ENCODE results near the gene WDR83.
"Not testable (repeated sequence)": the region's sequence is repeated elsewhere in the genome, so short reads cannot be mapped to it uniquely, and the experiment has no call there.

WDR83 gene

DNA sequence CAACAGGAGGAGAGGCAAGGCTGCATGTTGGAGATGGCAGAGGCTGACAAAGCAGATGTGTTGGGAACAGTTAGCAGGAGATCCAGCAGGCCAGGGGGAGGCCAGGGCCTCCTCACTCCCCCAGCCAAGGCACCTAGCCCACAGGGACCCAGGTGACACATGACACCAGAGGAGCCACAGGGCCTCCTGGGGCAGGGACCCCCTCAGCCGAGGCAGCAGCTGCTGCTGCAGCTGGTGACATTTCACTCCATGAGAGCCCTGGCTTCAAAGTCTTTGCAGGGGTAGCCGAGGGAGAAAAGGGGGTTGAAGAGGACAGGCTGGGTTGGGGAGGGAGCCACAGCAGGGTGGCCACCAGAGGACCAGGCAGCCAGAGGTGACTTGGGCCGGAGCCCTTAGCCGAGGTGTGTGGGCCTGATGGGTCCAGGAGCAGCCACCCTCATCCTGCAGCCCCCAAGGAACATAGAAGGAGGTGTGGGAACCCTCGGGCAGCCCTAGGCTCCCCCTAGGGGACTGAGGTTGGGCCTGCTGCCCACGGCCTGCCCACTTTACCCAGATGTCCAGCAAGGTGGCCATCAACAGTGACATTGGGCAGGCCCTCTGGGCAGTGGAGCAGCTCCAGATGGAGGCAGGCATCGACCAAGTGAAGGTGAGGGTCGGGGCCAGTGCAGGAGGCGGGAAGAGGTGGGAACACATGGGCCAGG is 21.0 kb downstream of the WDR83 start, which contains the start of gene GNG14:
Gene GNG14 (plus strand): TSS at position 503 of the 701 bp plus-strand sequence. CDS start 51 bp downstream, at position 554.
- DNase-seq: no peak

DNA sequence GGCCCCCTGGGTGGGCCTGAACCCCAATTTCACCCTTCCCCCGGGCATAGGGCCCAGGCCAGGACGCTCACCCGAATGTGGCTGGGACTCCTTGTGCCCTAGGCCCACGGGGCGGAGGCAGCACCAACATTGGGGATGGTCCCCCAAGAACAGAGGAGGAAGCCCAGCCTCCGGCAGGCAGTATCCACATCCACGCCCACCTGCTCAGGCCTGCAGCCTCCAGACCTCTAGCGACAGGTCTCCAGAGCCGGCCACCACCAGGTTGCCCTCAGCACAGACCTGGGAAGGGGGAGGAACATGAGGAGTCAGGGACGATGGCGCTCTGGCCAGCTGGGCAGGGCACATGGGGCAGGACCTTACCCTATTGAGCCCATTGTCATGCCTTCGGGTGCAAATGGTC is 22.4 kb downstream of the WDR83 start:
- no peak for DNase-seq

DNA sequence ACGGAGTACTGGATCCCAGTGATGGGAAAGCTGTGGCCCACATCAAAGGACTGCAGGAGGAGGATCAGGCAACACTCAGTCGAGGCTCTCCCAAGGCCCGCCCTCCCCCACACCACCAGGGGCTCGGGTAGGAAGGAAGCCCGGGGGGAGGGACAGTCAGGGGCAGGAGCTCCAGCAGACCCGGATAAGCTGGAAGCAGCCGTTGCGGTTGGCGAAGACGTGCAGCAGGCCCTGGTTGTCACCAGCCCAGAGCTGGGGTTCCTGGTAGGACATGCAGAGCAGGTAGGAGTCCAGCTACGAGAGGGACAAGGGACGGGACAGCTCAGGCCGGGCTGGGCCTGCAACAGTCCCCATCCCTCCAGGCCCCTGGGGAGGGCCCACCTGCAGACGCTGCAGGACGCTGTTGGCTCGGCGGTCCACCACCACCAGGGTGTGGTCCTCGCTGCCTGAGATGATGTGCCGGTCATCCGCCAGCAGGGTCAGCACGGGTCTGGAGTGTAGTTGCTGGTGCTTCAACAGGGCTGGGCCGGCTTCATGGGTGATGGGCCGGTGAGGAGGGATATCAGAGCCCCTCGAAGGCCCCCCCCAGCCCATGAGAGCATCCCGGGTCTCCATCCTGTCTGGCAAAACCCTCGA is 23.1 kb downstream of the WDR83 start:
- DNase-seq: no peak

DNA sequence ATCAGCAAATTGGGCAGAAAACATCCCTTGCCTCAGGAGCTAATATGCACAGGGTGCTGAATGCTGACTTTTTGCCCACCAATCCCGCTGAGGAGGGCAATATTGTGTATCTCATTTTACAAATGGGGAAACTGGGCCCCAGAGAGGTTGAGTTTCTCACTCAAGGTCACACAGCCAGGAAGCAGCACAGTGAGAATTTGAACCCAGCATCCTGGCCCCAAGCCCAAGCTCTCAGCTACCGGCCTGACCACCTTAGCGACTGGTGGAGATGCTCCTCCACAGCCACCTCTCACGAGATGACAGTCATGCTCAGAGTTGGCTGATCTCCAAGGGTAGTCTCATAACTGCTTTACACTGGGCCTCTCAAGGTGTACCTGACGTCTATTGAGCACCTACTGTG is 26.4 kb downstream of the WDR83 start:
- no peak for DNase-seq

DNA sequence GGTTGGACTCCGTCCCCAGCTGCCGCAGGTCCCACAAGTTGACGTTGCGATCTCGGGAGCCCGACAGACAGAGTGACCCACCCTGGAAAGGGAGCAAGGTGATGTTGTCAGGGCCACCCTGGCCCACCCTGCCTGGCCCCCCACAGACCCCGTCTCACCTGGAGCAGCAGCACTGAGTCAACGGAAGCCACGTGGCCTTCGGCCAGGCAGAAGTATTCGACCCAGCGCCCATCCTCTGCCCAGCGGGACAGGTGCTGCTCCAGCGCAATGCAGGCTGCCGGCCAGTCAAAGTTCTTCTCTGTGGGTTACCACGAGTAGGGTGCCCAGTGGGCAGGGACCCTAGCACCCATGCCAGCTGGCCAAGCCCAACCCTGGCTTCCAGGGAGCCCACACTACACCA is 28.0 kb downstream of the WDR83 start:
- no peak for DNase-seq

DNA sequence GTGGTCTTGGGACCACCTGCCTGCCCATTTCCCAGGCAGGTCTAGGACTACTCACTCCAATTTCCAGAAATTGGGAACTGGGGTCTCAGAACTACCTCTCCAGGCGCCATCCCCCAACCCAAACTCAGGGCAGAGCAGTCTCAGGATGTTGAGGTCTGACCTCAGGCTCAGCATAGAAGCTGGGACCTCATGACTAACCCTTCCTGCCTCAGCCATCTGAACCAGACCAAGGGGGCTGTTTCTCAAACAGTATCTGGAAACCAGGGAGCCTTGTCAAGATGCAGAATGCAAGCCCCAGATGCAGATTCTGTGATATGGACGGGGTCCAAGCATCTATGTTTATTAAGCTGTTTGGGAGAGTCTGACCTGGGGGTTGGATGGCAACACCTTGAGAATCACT is 28.5 kb downstream of the WDR83 start:
- DNase-seq: no peak

DNA sequence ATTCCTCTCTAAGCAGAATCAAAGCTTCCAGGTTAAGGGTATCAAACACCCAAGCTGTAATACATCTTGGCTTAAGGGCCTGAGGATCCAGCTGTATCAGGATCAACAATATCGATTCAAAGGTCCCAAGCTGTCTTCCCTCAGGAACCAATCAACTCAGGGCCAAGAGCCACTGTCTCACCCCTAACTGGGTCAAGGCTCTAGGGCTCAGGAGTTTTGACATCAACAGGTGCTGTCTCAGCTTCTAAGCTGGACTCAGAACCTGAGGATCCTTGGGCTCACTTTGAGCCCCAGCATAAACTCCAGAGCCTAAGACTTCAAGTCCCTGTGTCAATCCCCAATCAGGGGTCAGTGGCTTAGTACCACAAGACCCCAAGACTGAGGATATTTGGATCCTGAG is 28.9 kb downstream of the WDR83 start:
- DNase-seq: no peak

DNA sequence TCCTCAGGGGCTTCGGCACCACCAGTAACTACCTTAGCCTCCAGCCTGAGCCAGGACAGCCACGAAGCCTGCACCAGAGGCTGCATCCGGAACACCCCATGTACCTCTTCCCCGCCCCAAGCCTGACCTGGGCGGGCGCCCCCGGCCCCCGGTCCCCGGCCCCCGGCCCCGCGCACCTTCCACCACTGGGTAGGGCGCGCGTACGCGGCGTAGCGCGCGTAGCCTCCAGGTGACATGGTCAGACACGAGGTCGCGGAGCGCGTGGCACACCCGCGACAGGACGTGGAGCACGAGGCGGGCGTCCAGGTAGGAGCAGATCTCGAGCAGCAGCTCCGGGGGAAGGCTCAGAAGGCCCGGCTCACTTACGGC is 29.4 kb downstream of the WDR83 start:
- no peak for DNase-seq

DNA sequence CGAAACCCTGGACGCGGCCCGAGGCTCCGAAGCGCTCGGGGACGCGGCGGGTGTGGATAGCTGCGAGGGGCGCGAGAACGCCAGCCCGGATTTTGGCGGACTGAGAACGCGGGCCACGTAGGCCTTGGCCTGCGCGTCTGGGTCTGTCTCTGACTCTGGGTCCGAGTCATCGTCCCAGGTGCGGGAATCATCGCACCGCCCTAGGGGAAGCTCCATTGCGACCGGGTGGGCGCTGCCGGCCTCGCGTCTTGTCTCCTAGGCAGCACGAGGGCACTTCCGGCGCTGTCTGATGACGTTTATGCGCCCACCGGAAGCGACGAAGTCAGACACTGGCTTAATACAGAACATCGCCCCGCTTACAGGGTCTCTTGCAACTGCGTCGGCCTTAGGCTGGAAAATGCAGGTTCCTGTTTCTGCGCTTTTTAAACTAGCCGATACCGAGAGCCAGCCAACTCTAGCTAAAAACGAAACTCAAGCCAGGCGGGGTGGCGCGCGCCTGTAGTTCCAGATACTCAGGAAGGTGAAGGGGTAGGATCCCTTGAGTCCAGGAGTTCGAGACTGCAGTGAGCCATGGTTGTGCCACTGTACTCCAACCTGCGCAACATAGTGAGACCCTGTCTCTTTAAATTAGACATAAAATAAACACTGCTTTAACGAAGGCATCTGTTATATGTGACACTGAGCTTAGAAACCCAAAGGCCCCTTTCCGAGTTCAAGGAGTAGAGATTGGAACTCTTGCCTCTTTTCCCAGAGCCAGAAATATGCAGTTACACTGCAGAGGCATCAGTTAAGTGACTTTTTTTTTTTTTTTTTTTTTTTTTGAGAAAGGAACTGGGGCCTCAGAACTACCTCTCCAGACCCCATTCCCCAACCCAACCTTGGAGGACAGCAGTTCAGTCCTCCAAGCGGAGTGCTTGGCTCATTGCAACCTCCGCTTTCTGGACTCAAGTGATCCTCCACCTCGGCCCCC is 30.0 kb downstream of the WDR83 start, which contains the start of gene FBXW9:
Gene FBXW9 (minus strand): TSS at position 266 of the 970 bp plus-strand sequence. CDS start 50 bp downstream, at position 216.
- peak; percentile 98 for DNase-seq

DNA sequence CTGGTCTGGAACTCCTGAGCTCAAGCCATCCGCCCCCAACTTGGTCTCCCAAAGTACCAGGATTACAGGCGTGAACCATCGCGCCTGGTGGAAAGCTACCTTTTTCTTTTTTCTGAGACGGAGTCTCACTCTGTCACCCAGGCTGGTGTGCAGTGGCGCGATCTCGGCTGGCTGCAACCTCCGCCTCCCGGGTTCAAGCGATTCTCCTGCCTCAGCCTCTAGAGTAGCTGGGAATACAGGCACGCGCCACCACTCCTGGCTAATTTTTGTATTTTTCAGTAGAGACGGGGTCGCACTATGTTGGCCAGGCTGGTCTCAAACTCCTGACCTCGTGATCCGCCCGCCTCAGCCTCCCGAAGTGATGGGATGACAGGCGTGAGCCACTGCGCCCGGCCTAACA is 30.8 kb downstream of the WDR83 start:
- not testable (repeated sequence) for DNase-seq

DNA sequence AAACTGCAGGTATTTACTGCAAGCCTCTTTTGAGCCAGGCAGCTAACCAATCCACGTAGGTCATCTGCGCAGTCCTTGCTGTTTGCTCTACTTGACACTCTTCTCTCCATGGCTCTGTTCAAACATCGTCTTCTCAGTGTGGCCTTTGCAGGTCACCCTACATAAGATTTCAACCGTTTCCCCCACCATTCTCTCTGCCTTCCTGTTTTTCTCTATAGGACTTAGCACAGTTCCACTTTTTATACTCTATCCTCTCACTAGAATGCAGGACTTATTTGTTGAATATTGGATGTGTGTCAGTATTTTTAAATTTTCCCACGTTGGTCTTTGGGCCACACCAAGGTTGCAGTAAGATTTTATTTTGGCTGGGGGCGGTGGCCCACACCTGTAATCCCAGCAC is 31.5 kb downstream of the WDR83 start:
- no peak for DNase-seq

DNA sequence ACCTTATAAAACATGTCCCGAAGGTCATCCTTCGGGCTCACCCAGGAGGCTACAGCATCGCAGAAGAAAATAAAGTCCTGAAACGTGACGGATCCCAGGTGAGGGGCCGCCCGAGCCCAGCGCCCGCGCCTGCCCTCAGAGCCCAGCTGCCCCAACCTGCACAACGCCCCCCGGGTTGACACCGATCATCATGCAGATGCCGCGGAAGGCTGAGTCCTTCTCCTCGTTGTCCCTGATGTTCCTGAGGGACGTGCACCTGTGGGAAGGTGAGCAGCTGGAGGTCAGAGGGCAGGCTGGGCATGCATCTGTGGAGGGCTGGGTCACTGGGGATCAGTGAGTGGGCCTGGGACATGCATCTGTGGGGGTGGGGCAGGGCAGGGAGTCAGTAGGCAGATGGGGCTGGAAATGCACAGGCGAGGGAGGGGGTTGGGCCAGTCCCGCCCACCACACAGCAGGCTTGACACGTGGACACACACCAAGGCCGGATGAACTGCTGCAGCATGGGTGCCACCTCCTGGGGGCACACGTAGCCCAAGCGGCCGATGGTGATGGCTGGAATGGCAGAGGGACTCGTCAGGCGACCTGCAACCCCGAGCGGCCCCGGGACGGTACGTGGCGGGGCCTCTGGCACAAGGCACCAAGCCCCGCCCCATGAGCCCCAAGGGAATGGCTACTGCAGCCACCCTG is 35.1 kb downstream of the WDR83 start:
- no peak for DNase-seq

DNA sequence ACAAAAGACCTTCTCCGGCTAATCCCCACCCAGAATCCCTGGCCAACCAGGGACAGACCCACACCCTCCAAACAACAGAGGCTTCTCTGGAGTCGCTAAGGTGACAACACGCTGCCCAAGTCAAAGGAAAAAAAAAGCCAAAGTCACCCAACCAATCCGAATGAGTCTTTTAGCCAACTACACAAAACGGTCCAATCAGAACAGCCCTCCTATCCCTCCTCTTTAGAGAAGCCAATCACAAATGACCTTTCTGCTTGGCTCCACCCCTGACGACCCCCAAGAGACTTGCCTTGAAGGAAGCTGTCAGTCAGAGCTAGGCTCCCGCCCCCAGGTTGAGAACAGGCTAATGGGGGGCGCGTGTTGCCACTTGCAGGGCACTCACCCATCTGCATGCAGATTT is 36.4 kb downstream of the WDR83 start:
- DNase-seq: no peak

DNA sequence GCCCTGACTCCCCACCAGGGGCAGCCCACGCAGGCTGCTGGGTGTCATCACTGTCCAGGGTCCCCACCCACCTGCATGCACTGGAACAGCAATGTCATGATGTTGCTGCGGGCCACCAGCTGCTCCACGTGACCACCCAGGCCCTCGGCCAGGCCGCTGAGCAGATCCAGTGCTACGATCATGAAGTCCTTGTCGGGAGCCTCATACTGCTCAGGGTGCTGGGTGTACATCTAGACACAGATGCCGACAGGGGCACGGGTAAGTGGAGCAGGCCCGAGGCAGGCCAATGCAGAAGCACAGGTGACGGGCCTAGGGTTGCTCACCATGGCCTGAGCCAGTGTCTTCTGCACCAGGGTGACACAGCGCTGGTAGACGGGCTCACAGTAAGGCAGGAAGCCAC is 38.6 kb downstream of the WDR83 start:
- DNase-seq: no peak

DNA sequence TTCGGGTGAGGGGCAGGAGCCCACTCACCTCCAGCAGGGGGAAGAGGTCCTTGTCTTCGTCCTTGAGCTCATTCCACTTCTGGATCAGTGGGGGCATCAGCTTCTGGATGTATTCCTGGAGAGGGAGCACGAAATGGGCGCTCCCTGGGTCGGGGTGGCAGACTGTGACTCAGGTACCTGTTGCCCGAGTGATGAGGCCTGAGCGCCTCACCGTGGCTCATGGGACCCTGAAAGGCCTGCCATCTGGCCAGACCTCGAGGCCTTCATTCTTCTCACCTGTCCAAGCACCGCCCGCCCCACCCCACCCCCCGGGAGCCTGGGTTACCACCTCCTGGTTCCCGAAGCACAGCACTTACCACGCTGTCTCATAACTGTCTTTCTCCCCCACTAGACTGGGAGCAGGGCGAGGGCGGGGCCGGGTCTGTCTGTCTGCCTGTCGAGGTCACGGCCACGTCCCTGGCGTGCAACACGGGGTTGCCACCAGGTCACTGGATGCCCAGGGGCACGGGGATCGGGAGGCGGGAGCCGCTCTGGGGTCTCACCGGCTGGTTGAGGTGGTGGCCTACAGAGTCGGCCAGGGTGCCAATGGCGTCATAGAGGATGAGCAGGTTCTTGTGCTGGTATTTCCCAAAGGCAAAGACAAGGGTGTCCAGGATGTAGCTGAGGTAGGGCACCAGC is 39.2 kb downstream of the WDR83 start:
- no peak for DNase-seq

DNA sequence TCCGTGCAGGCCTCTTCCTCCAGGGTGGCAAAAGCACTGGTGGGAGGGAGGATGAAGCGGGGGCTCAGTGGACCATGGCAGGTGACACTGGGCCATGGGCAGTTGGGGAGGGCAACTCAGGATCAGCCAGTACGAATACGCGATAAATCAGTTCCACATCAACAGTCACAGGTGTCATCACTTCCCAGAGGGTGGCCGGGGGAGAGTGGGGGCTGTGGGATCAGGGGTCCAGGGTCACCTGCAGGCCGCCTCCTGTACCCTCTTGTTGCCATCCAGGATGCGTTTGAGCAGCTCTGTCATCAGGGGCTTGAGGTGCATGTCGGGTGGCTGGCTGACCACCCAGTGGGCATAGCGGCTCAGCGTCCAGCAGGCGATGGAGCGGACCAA is 39.7 kb downstream of the WDR83 start:
- DNase-seq: no peak

DNA sequence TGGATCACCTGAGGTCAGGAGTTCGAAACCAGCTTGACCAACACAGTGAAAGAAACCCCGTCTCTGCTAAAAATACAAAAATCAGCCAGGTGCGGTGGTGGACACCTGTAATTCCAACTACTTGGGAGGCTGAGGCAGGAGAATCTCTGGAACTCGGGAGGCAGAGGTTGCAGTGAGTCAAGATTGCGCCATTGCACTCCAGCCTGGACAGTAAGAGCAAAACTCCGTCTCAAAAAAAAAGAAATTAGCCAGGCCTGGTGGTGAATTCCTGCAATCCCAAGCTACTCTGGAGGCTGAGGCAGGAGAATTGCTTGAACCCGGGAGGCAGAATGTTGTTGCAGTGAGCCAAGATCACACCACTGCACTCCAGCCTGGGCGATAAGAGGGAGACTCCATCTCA is 42.0 kb downstream of the WDR83 start:
- no peak for DNase-seq

DNA sequence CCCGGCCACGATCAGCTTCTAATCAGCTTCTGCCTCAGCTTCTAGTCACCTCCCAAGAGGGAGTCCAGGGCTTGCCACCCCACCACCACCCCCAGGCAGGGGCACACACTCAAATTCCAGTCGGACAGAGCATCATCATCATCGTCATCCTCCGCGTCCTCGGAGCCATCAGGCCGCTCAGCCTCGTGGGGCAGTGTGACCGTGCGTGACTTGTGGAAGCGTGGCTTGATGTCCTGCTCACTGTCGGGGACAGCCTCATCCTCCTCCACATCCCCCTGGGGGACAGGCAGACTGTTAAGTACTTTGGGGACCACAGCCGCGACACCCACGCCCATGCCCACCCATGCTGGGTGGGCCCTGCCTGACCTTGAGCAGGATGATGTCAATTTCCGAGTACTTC is 44.6 kb downstream of the WDR83 start:
- DNase-seq: no peak

DNA sequence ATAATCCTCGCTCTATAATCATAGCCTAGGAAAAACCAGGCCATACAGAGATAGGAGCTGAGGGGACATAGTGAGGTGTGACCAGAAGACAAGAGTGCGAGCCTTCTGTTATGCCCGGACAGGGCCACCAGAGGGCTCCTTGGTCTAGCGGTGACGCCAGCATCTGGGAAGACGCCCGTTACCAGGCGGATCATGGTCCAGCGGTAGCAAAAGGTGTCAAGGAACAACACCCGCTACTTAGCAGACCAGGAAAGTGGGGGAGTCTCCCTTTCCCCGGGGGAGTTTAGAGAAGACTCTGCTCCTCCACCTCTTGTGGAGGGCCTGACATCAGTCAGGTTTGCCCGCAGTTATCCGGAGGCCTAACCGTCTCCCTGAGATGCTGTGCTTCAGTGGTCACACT is 45.5 kb downstream of the WDR83 start:
- DNase-seq: not testable (repeated sequence)

DNA sequence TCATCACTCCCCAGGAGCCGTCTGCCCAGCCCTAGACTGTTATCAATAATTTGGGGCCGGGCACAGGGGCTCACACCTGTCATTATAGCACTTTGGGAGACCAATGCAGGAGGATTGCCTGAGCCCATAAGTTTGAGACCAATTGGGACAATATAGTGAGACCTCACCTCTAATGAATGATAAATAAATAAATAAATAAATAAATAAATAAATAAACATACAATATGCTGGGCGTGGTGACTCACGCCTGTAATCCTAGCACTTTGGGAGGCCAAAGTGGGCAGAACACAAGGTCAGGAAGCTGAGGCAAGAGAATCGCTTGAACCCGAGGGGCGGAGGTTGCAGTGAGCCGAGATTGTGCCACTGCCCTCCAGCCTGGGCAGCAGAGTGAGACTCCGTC is 46.7 kb downstream of the WDR83 start:
- not testable (repeated sequence) for DNase-seq

DNA sequence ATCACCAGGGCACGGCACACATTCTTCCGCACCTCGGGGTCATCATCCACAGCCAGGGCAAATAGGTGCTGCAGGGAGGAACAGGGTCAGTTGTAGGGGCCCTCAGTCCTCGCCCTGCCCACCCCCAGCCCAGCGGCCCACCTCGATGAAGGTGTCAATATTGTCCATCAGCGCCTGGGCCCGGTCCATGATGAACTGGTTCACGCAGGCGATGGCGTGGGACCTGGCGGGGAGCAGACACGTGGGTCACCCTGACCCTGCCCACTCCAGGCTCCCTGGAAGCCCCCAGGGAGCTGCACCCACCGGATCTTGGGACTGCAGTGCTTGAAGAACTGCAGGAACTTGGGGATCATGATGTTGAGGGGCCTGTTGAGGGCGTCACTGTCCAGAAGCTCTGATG is 48.5 kb downstream of the WDR83 start:
- DNase-seq: no peak

DNA sequence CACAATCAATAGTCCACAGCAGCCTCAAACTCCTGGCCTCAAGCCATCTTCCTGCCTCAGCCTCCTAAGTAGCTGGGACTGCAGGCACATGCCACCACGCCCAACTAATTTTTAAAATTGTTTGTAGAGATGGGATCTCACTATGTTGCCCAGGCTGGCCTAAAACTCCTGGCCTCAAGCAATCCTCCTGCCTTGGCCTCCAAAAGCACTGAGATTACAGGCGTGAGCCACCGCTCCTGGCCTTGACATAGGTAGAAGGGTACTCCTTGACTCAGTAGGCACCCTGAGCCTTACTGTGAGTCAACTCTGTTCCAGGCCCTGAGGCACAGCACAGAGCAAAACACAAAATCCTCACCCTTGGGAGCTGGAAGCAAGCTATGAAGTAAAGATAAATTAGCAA is 49.3 kb downstream of the WDR83 start:
- DNase-seq: no peak
